Natural killer cell (primary cell): ENCODE data around the gene CACNA2D2. TPM values are rescaled to one million over a fixed set of nuclear protein-coding genes. Genes with fewer than 3 reads are reported as not detected.
A peak's percentile ranks its signal among the peaks of the same experiment; 100 is the strongest.

Experiments used
- ATAC-seq, 3 donors: fragments of 150-1000 bp in 2 of 3; fragments of 200-7000 bp in 1 of 3; cut with Tn5 transposase; 1 replicate in 1 of 3; 2 replicates in 2 of 3; pipeline ENCODE4 v1.10.0; 2021; ENCODE audit warnings: mild to moderate bottlenecking in 2 of 3, moderate library complexity in 2 of 3
- DNase-seq, 2 donors: peaks; one replicate each; pipeline versions ENCODE4 v3.0.0 to v3.0.0-alpha.2; 2013 to 2021; ENCODE audit warnings: mixed read lengths in 1 of 2
- H3K27ac ChIP-seq: one replicate; pipeline ENCODE4 v1.5.1; 2013; ENCODE audit warnings: mild to moderate bottlenecking, low read length
- H3K27me3 ChIP-seq: one replicate; pipeline ENCODE4 v1.6.1; 2013; ENCODE audit warnings: low read length; ENCODE audit not compliant: control insufficient read depth, insufficient read depth
- H3K36me3 ChIP-seq: one replicate; pipeline ENCODE4 v1.6.1; 2013; ENCODE audit warnings: low read length; ENCODE audit not compliant: control insufficient read depth, insufficient read depth
- H3K4me1 ChIP-seq: one replicate; pipeline ENCODE4 v1.6.1; 2013; ENCODE audit warnings: low read length; ENCODE audit not compliant: control insufficient read depth, insufficient read depth
- H3K4me3 ChIP-seq: one replicate; pipeline ENCODE4 v1.5.1; 2013; ENCODE audit warnings: low read length
- H3K9me3 ChIP-seq: one replicate; pipeline ENCODE4 v1.6.1; 2013; ENCODE audit warnings: low read length; ENCODE audit not compliant: control insufficient read depth, insufficient read depth
- H3K27ac Mint-ChIP-seq, 2 donors: one replicate each; pipeline ENCODE4 v1.8.0; 2022; ENCODE audit warnings: mild to moderate bottlenecking in 2 of 2, mixed read lengths in 2 of 2, moderate library complexity in 1 of 2
- H3K27me3 Mint-ChIP-seq, 2 donors: one replicate each; pipeline ENCODE4 v1.8.0; 2022; ENCODE audit warnings: low read depth in 2 of 2, mixed read lengths in 2 of 2
- H3K36me3 Mint-ChIP-seq: one replicate; pipeline ENCODE4 v1.8.0; 2022; ENCODE audit warnings: mixed read lengths
- H3K4me1 Mint-ChIP-seq, 2 donors: one replicate each; pipeline ENCODE4 v1.8.0; 2022; ENCODE audit warnings: mixed read lengths in 2 of 2
- H3K4me3 Mint-ChIP-seq: one replicate; pipeline ENCODE4 v1.8.0; 2022; ENCODE audit warnings: mild to moderate bottlenecking, moderate library complexity, mixed read lengths
- H3K9me3 Mint-ChIP-seq, 2 donors: one replicate each; pipeline ENCODE4 v1.8.0; 2022; ENCODE audit warnings: mixed read lengths in 2 of 2
- WGBS: methylation state at CpG from one replicate; pipeline ENCODE4 v1.1.7; 2013; ENCODE audit warnings: missing lambda C conversion rate; ENCODE audit not compliant: insufficient coverage; 5-methylcytosine and 5-hydroxymethylcytosine counted together
- intact Hi-C: fragments of 100-400 bp; cut with micrococcal nuclease; formaldehyde crosslinking; loops from one replicate; pipeline ENCODE4 v1.14.2; 2022
- total RNA-seq, 4 donors: library from RNA; stranded (reverse); fragments of 120-200 nt in 1 of 4; gene quantifications; one replicate each; pipeline versions ENCODE4 v1.2.3 to v1.2.4, GENCODE V29; 2013 to 2022
- TF ChIP-seq, protein P1 (sequence below): fragments of 200-600 bp; IDR thresholded peaks from one replicate; pipeline ENCODE4 v1.8.0; 2022; ENCODE audit warnings: antibody characterized with exemption

The CACNA2D2 gene
- total RNA-seq: 10 to 100 TPM; 36.5 to 56.4 (median 43.8) TPM
- total RNA-seq (2013): 8.4 TPM

GRCh38 chr3:50503504-50504342, at the start of gene CACNA2D2:
Gene CACNA2D2 (minus strand): TSS chr3:50503634. CDS start chr3:50503423, 211 bp downstream.
- peak within 1 kb of the TSS; percentile 52 for H3K4me3 ChIP-seq
- H3K27me3 ChIP-seq: no peaks in the 10 kb centered on the region
- ATAC-seq (peak; percentile 91 to 92 (median 92)), DNase-seq (peak; percentile 83)
- Mint-ChIP-seq H3K4me3 (peak within 1 kb of the TSS; percentile 84), H3K27ac (peak within 1 kb of the TSS in 1 of 2 donors; percentile 71), H3K27me3 (peaks cover 0 to 2% of the 10 kb centered on the region in 2 donors), H3K36me3 (no peaks in the 10 kb centered on the region), H3K4me1 (peaks cover 19 to 43% of the 10 kb centered on the region in 2 donors), H3K9me3 (no peaks in the 10 kb centered on the region)
- no peaks in the 10 kb centered on the region for H3K9me3 ChIP-seq
- TF ChIP-seq, protein P1, sequence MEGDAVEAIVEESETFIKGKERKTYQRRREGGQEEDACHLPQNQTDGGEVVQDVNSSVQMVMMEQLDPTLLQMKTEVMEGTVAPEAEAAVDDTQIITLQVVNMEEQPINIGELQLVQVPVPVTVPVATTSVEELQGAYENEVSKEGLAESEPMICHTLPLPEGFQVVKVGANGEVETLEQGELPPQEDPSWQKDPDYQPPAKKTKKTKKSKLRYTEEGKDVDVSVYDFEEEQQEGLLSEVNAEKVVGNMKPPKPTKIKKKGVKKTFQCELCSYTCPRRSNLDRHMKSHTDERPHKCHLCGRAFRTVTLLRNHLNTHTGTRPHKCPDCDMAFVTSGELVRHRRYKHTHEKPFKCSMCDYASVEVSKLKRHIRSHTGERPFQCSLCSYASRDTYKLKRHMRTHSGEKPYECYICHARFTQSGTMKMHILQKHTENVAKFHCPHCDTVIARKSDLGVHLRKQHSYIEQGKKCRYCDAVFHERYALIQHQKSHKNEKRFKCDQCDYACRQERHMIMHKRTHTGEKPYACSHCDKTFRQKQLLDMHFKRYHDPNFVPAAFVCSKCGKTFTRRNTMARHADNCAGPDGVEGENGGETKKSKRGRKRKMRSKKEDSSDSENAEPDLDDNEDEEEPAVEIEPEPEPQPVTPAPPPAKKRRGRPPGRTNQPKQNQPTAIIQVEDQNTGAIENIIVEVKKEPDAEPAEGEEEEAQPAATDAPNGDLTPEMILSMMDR: no peak
- H3K27ac ChIP-seq: no peak within 1 kb of the TSS
- 7% methylated on average over 71 of the region's 71 CpGs for WGBS
- no peaks in the 10 kb centered on the region for H3K36me3 ChIP-seq
- intact Hi-C loops: loop anchor here (5.0 kb wide), 1 partner anchor 66 kb away; no protein-coding TSS in a partner anchor
- H3K4me1 ChIP-seq: peaks cover 19% of the 10 kb centered on the region

DNA sequence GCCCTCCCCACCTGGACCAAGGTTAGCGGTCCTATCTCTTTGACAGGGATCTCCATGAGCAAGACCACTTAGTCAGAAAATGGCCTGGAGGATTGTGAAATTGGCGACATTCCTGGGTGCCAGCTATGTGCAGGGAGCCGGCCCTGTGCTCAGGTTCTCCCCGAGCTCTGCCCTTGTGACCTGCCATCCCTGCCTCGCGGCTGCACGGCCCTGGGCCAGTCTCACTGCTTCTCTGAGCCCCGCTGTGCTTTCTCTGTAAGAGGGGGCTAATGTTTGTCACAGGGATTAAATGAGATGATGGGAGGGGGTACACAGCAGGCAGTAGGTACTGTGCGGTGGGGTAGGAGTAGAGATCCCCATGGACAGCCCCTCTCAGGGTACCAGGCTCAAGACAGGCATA, 49.2 kb upstream of the CACNA2D2 start:
- WGBS: 89% methylated on average over 9 of the region's 9 CpGs
- no peaks in the 10 kb centered on the region for H3K9me3 ChIP-seq
- H3K4me1 ChIP-seq: peaks cover 13% of the 10 kb centered on the region
- no peaks in the 10 kb centered on the region for H3K27me3 ChIP-seq
- no peak overlapping the region for H3K4me3 ChIP-seq
- Mint-ChIP-seq H3K9me3 (no peaks in the 10 kb centered on the region), H3K36me3 (no peaks in the 10 kb centered on the region), H3K4me1 (peaks cover 6 to 20% of the 10 kb centered on the region in 2 donors), H3K4me3 (no peak overlapping the region), H3K27ac (peak overlapping the region in 1 of 2 donors; percentile 51), H3K27me3 (no peaks in the 10 kb centered on the region)
- DNase-seq: no peak
- H3K27ac ChIP-seq: no peak overlapping the region
- no peaks in the 10 kb centered on the region for H3K36me3 ChIP-seq
- intact Hi-C loops: no loop called here
- TF ChIP-seq, protein P1: no peak
- no peak for ATAC-seq

GRCh38 chr3:50551681-50552435, 48.4 kb upstream of the CACNA2D2 start:
- H3K27me3 ChIP-seq: no peaks in the 10 kb centered on the region
- intact Hi-C loops: loop anchor here (2.0 kb wide), 1 partner anchor 33 kb away; no protein-coding TSS in a partner anchor
- H3K27ac ChIP-seq: no peak overlapping the region
- TF ChIP-seq, protein P1: no peak
- Mint-ChIP-seq H3K27ac (no peak overlapping the region), H3K36me3 (no peaks in the 10 kb centered on the region), H3K4me3 (no peak overlapping the region), H3K27me3 (no peaks in the 10 kb centered on the region), H3K4me1 (peaks cover 6 to 24% of the 10 kb centered on the region in 2 donors), H3K9me3 (no peaks in the 10 kb centered on the region)
- no peak for DNase-seq
- H3K4me1 ChIP-seq: peaks cover 13% of the 10 kb centered on the region
- ATAC-seq: no peak
- no peak overlapping the region for H3K4me3 ChIP-seq
- H3K36me3 ChIP-seq: no peaks in the 10 kb centered on the region
- WGBS: 82% methylated on average over 6 of the region's 7 CpGs
- H3K9me3 ChIP-seq: no peaks in the 10 kb centered on the region
